ENCODE data around the gene CASD1.

DNA sequence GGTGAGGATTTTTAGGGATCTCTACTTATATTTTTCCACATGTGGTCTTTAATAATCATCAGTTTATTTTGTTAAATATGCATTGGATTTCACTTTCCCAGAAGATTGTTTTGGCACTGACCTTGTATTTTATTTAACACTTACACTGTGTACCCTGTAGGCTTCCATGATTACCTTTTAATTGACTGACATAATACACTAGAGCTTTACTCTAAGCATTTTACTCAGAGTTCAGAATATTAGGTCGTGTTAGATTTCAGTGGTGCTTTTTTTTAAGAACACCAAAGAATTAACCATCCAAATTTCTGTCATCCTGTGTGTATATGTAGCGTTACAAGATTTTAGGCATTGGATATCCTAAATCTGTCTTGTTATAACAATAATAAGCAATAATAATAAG, 23.1 kb downstream of the CASD1 start:
- TF ChIP-seq CTCF (IDR thresholded peaks at IDR 0.05) (no peak), POLR2AphosphoS5 (IDR thresholded peaks at IDR 0.05) (no peak)

Measured in sigmoid colon (tissue), 4 donors.